ENCODE measurements around the gene COMMD7.

The COMMD7 gene

GRCh38 chr20:32667027-32667426 is 76.2 kb downstream of the COMMD7 start:
- TF ChIP-seq CTCF (conservative IDR thresholded peaks at IDR 0.05; ENCODE audit: low read depth, low read length): no peak
- Histone ChIP-seq H3K27me3 (ENCODE audit: insufficient read depth, low read depth) (no peaks in the 10 kb centered on the region), H4K20me1 (ENCODE audit: insufficient read depth) (no peaks in the 10 kb centered on the region), H3K4me1 (ENCODE audit: low read depth, poor library complexity, severe bottlenecking) (peaks cover 72% of the 10 kb centered on the region), H3K27ac (peak overlapping the region; percentile 56; the same call in 1 of the 2 replicates), H3K4me3 (IDR thresholded peaks at IDR 0.05; ENCODE audit: insufficient read depth, low read depth, low read length) (no peak overlapping the region), H3K36me3 (ENCODE audit: insufficient read depth) (no peaks in the 10 kb centered on the region; the same call in 1 of the 2 replicates), H2AFZ (ENCODE audit: low read depth) (peak overlapping the region; percentile 32), H3K4me2 (peak overlapping the region; percentile 46), H3K79me2 (ENCODE audit: insufficient read depth, low read depth) (no peaks in the 10 kb centered on the region), H3K9ac (peak overlapping the region; percentile 24; the same call in 1 of the 2 replicates)

GRCh38 chr20:32664678-32665159 is 78.5 kb downstream of the COMMD7 start:
- Histone ChIP-seq H3K9ac (no peak overlapping the region), H3K27ac (no peak overlapping the region), H2AFZ (ENCODE audit: low read depth) (no peak overlapping the region), H3K36me3 (ENCODE audit: insufficient read depth) (no peaks in the 10 kb centered on the region; the same call in 1 of the 2 replicates), H3K4me3 (IDR thresholded peaks at IDR 0.05; ENCODE audit: insufficient read depth, low read depth, low read length) (no peak overlapping the region), H4K20me1 (ENCODE audit: insufficient read depth) (no peaks in the 10 kb centered on the region), H3K27me3 (ENCODE audit: insufficient read depth, low read depth) (no peaks in the 10 kb centered on the region), H3K4me1 (ENCODE audit: low read depth, poor library complexity, severe bottlenecking) (peaks cover 49% of the 10 kb centered on the region), H3K79me2 (ENCODE audit: insufficient read depth, low read depth) (no peaks in the 10 kb centered on the region), H3K4me2 (0 out of 2 replicates have a peak overlapping the region, but pooled peaks have one; percentile 14)
- TF ChIP-seq CTCF (conservative IDR thresholded peaks at IDR 0.05; ENCODE audit: low read depth, low read length): no peak

GRCh38 chr20:32664012-32664677 is 79.1 kb downstream of the COMMD7 start:
- H3K79me2 ChIP-seq (ENCODE audit: insufficient read depth, low read depth): no peaks in the 10 kb centered on the region
- no peak overlapping the region for H3K4me2 ChIP-seq
- TF ChIP-seq CTCF (conservative IDR thresholded peaks at IDR 0.05; ENCODE audit: low read depth, low read length): no peak
- no peak overlapping the region for H3K27ac ChIP-seq
- H4K20me1 ChIP-seq (ENCODE audit: insufficient read depth): no peaks in the 10 kb centered on the region
- H3K36me3 ChIP-seq (ENCODE audit: insufficient read depth): no peaks in the 10 kb centered on the region; the same call in 1 of the 2 replicates
- H2AFZ ChIP-seq (ENCODE audit: low read depth): no peak overlapping the region
- no peak overlapping the region for H3K4me3 ChIP-seq (IDR thresholded peaks at IDR 0.05; ENCODE audit: insufficient read depth, low read depth, low read length)
- no peaks in the 10 kb centered on the region for H3K27me3 ChIP-seq (ENCODE audit: insufficient read depth, low read depth)
- peaks cover 43% of the 10 kb centered on the region for H3K4me1 ChIP-seq (ENCODE audit: low read depth, poor library complexity, severe bottlenecking)
- H3K9ac ChIP-seq: no peak overlapping the region

- no peak for TF ChIP-seq CTCF (conservative IDR thresholded peaks at IDR 0.05; ENCODE audit: low read depth, low read length)
- H3K36me3 ChIP-seq (ENCODE audit: insufficient read depth): no peaks in the 10 kb centered on the region; the same call in 1 of the 2 replicates
- no peak overlapping the region for H2AFZ ChIP-seq (ENCODE audit: low read depth)
- no peak overlapping the region for H3K4me3 ChIP-seq (IDR thresholded peaks at IDR 0.05; ENCODE audit: insufficient read depth, low read depth, low read length)
- H3K27ac ChIP-seq: no peak overlapping the region
- H3K27me3 ChIP-seq (ENCODE audit: insufficient read depth, low read depth): no peaks in the 10 kb centered on the region
- H4K20me1 ChIP-seq (ENCODE audit: insufficient read depth): no peaks in the 10 kb centered on the region
- no peak overlapping the region for H3K4me2 ChIP-seq
- H3K4me1 ChIP-seq (ENCODE audit: low read depth, poor library complexity, severe bottlenecking): peaks cover 36% of the 10 kb centered on the region
- no peak overlapping the region; the same call in 1 of the 2 replicates for H3K9ac ChIP-seq
- no peaks in the 10 kb centered on the region for H3K79me2 ChIP-seq (ENCODE audit: insufficient read depth, low read depth)
Measured at GRCh38 chr20:32663335-32664011, 79.8 kb downstream of the COMMD7 start.

Data from KMS-11 (cell line).